ENCODE data around the gene DARS1.

DNA sequence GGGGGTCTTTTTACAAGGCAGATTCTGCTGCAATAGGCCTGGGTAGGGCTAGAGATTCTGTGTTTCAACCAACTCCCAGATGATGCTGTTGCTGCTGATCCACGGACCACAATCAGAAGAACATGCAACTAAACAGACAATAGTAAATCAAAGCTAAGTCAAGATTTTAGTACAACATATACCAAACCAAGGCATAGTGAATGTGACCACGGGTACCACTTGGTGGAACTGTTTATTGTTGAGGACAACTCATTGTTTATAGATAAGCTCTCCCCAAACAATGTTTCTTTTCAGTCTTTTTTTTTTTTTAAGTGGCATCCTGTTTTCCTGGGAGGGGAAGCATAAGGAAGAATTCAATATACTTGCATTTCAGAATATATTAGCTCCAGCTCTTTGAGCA is 36.0 kb upstream of the DARS1 start:
- TF ChIP-seq, protein P1, sequence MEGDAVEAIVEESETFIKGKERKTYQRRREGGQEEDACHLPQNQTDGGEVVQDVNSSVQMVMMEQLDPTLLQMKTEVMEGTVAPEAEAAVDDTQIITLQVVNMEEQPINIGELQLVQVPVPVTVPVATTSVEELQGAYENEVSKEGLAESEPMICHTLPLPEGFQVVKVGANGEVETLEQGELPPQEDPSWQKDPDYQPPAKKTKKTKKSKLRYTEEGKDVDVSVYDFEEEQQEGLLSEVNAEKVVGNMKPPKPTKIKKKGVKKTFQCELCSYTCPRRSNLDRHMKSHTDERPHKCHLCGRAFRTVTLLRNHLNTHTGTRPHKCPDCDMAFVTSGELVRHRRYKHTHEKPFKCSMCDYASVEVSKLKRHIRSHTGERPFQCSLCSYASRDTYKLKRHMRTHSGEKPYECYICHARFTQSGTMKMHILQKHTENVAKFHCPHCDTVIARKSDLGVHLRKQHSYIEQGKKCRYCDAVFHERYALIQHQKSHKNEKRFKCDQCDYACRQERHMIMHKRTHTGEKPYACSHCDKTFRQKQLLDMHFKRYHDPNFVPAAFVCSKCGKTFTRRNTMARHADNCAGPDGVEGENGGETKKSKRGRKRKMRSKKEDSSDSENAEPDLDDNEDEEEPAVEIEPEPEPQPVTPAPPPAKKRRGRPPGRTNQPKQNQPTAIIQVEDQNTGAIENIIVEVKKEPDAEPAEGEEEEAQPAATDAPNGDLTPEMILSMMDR (IDR thresholded peaks at IDR 0.05): no peak
- TF ChIP-seq POLR2AphosphoS5 (IDR thresholded peaks at IDR 0.05) (no peak), POLR2A (IDR thresholded peaks at IDR 0.05) (no peak)
